ENCODE results near the gene AGXT. TPM values are rescaled to one million over a fixed set of nuclear protein-coding genes. Genes with fewer than 3 reads are reported as not detected.

AGXT gene
- total RNA-seq, 1 experiment from 2014 or later: not detected

DNA sequence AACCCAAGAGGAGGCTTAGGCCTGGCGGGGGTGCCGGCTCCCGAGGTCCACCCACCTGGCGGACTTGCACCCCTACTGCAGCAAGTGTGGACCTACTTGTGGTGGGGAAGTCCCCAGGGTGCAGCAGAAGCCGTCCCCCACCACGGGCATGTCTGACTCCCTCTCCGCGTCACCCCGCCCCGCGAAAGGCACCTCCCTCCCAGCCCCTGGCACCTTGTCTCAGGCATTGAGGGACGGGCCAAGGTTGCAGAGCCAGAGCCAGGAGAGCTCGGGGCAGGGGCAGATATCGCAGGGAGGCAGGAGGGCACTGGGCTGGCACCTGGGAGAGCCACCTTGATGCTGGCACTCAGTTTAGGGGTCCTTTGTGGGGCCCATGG, 56.6 kb downstream of the AGXT start:
- no peak for DNase-seq (ENCODE audit: low read depth)

DNA sequence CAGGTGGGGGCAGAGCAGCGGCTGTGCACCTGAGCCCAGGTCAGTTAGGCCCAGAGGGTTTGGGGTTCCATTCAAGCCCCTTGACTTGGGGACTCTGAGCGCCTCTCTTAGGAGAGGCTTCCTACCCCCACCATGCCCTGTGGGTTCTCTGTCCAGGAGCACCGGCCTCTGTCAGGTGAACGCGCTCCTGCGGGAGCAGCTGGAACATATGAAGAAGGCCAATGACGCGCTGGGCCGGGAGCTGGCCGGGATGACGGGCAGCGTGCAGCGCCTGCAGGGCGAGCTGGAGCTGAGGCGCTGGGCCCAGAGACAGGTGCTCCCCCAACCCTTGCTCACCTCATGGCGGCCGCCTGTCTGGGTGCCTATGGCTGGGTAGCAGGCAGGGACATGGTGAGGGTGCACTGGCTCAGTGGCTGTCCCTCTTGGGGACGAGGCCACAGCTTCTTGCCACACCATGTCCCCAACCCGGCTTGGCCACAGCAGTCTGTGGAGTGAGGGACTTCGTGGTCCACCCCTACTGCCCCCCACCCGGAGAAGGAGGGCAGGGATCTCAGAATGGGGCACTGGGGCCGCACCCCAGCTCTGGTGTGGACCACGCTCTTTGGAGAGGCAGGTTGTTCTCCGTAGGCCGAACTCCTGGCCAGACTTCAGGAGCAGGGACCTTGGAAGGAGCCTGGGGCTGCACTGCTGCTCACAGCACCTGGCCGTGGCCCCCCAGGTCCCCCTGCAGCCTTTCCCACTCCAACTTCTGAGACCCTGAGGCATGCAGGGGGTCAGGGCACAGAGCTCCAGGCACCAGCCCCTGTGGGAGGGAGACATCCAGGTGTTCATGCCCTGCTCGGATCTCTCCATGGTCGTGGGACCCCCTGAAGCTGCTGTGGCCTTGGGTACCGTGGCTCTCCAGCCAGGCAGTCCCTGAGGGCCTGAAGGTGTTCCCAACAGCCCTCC, 57.2 kb downstream of the AGXT start:
- DNase-seq (ENCODE audit: low read depth): no peak

- DNase-seq (ENCODE audit: low read depth): no peak
Measured at GRCh38 chr2:240926516-240927389, 58.1 kb downstream of the AGXT start.

GRCh38 chr2:240927390-240927781, 58.8 kb downstream of the AGXT start:
- DNase-seq (ENCODE audit: low read depth): no peak

DNA sequence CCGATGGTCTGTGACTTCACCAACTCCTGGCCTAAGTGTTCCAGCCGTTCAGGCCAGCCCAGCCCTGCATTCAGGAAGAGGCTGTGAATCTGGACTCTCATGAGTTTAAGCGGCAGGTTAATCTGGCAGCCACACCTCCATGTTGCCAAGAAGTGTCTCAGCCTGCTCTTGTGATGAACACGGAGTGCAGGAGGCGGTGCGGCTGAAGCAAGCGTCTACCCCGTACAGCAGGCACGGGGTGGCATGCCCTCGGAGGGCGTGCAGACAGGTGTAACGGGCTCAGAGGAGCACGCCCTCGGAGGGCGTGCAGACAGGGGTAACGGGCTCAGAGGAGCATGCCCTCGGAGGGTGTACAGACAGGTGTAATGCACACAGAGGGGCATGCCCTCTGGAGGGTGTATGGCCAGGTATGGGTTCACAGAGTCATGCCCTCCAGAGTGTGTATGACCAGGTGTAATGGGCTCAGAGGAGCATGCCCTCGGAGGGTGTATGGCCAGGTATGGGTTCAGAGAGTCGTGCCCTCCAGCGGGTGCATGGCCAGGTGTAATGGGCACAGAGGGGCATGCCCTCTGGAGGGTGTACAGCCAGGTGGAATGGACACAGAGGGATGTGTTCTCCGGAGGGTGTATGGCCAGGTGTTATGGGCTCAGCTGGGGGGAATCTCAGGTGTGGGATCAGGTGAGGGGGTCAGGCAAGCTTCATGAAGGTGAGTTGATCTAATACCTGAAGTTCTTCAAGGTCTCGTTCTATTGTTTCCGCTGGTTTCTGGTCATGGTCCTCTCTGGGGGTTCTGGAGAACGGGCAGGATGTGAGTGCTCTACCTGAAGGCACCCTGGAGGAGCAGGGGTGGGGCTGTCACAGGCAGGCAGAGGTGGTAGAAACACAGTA, 60.1 kb downstream of the AGXT start:
- DNase-seq (ENCODE audit: low read depth): no peak

GRCh38 chr2:240929364-240930095, 60.9 kb downstream of the AGXT start:
- DNase-seq (ENCODE audit: low read depth): no peak

Other genes starting within 250 kb of the AGXT start
- gene GPR35, start 243.3 kb upstream of the AGXT start, total RNA-seq (2014; rRNA removed; shearing (Covaris generic)): 0.05 TPM in 1 of 2 replicates, not detected in the other
- gene AQP12B, start 185.9 kb upstream of the AGXT start, total RNA-seq (2014; rRNA removed; shearing (Covaris generic)): not detected in 2 replicates
- gene AQP12A, start 177.0 kb upstream of the AGXT start, total RNA-seq (2014; rRNA removed; shearing (Covaris generic)): not detected in 2 replicates
- gene KIF1A, start 48.6 kb upstream of the AGXT start, total RNA-seq (2014; rRNA removed; shearing (Covaris generic)): 0.14 TPM in 1 of 2 replicates, not detected in the other
- gene MAB21L4, start 27.3 kb downstream of the AGXT start, total RNA-seq (2014; rRNA removed; shearing (Covaris generic)): not detected in 2 replicates
- gene CROCC2, start 37.5 kb downstream of the AGXT start, total RNA-seq (2014; rRNA removed; shearing (Covaris generic)): not detected in 2 replicates
- 1.8 and 2.7 TPM in 2 replicates for gene SNED1, start 129.8 kb downstream of the AGXT start, total RNA-seq (2014; rRNA removed; shearing (Covaris generic))
- 39.2 and 43.0 TPM in 2 replicates for gene MTERF4, start 233.5 kb downstream of the AGXT start, total RNA-seq (2014; rRNA removed; shearing (Covaris generic))